ENCODE data around the gene IL17A.

The IL17A gene

GRCh38 chr6:52186075-52186474 is at the start of gene IL17A:
Gene IL17A, plus strand, starts transcription at chr6:52186375. Its CDS starts 57 bp downstream, at chr6:52186432.
- DNase-seq (ENCODE audit: low read depth), result no peak
- H3K4me3 ChIP-seq (ENCODE audit: low read length), result no peak within 1 kb of the TSS
- no peak for TF ChIP-seq CTCF (conservative IDR thresholded peaks at IDR 0.05; ENCODE audit: low read length)

GRCh38 chr6:52136934-52137467 is 49.2 kb upstream of the IL17A start:
- DNase-seq (ENCODE audit: low read depth), result no peak
- no peak overlapping the region for H3K4me3 ChIP-seq (ENCODE audit: low read length)
- TF ChIP-seq CTCF (conservative IDR thresholded peaks at IDR 0.05; ENCODE audit: low read length), result no peak

GRCh38 chr6:52138284-52138683 is 47.9 kb upstream of the IL17A start:
- no peak for TF ChIP-seq CTCF (conservative IDR thresholded peaks at IDR 0.05; ENCODE audit: low read length)
- DNase-seq (ENCODE audit: low read depth), result no peak
- H3K4me3 ChIP-seq (ENCODE audit: low read length), result no peak overlapping the region

- TF ChIP-seq CTCF (conservative IDR thresholded peaks at IDR 0.05; ENCODE audit: low read length), result no peak
- no peak for DNase-seq (ENCODE audit: low read depth)
- no peak overlapping the region for H3K4me3 ChIP-seq (ENCODE audit: low read length)
Observed at GRCh38 chr6:52139985-52140680, 46.0 kb upstream of the IL17A start.

- no peak for TF ChIP-seq CTCF (conservative IDR thresholded peaks at IDR 0.05; ENCODE audit: low read length)
- DNase-seq (ENCODE audit: low read depth), result no peak
- H3K4me3 ChIP-seq (ENCODE audit: low read length), result no peak overlapping the region
Observed at GRCh38 chr6:52141596-52141995, 44.6 kb upstream of the IL17A start.

GRCh38 chr6:52142556-52142955 is 43.6 kb upstream of the IL17A start:
- DNase-seq (ENCODE audit: low read depth), result no peak
- H3K4me3 ChIP-seq (ENCODE audit: low read length), result no peak overlapping the region
- TF ChIP-seq CTCF (conservative IDR thresholded peaks at IDR 0.05; ENCODE audit: low read length), result no peak

GRCh38 chr6:52143551-52143950 is 42.6 kb upstream of the IL17A start:
- no peak for DNase-seq (ENCODE audit: low read depth)
- H3K4me3 ChIP-seq (ENCODE audit: low read length), result no peak overlapping the region
- TF ChIP-seq CTCF (conservative IDR thresholded peaks at IDR 0.05; ENCODE audit: low read length), result no peak

All from AG10803 (cell line).